Vagina (tissue), 2 donors: ENCODE measurements around the gene TSC1. TPM values are rescaled to one million over a fixed set of nuclear protein-coding genes. Genes with fewer than 3 reads are reported as not detected.

Experiments
- DNase-seq, 2 donors: peaks; one replicate each; pipeline ENCODE4 v3.0.0-alpha.2; 2017; ENCODE audit errors: extremely low spot score in 2 of 2
- H3K27ac ChIP-seq: fragments of 200-600 bp; sonication (generic); one replicate; pipeline ENCODE4 v1.5.1; 2019
- H3K27me3 ChIP-seq: fragments of 200-600 bp; sonication (generic); one replicate; pipeline ENCODE4 v1.5.1; 2019
- H3K36me3 ChIP-seq, 2 donors: fragments of 200-600 bp; sonication (generic); one replicate each; pipeline ENCODE4 v1.5.1; 2017 to 2019
- H3K4me1 ChIP-seq: fragments of 200-600 bp; sonication (generic); one replicate; pipeline ENCODE4 v1.5.1; 2019
- H3K4me3 ChIP-seq, 2 donors: fragments of 200-600 bp; sonication (generic); 1 replicate in 1 of 2; 2 replicates in 1 of 2; pipeline ENCODE4 v1.5.1; 2016 to 2019
- H3K9me3 ChIP-seq: fragments of 200-600 bp; sonication (generic); one replicate; pipeline ENCODE4 v1.5.1; 2019
- POLR2A ChIP-seq, 2 donors: fragments of 450-650 bp; IDR thresholded peaks; one replicate each; pipeline ENCODE4 v1.6.1; 2017; ENCODE audit warnings: antibody characterized with exemption in 2 of 2, mild to moderate bottlenecking in 2 of 2, moderate library complexity in 2 of 2
- POLR2AphosphoS5 ChIP-seq, 2 donors: sonication (generic); formaldehyde crosslinking; IDR thresholded peaks; one replicate each; pipeline ENCODE4 v1.9.0; 2017; ENCODE audit warnings: antibody characterized with exemption in 2 of 2, mild to moderate bottlenecking in 2 of 2, low read depth in 1 of 2; ENCODE audit not compliant: insufficient read depth in 1 of 2
- intact Hi-C: fragments of 100-400 bp; cut with DNase I; formaldehyde crosslinking; loops from one replicate; pipeline ENCODE4 v1.15.1; 2023
- total RNA-seq: library from RNA; depleted of rRNA; stranded (reverse); fragments of >200 nt; gene quantifications from one replicate; pipeline ENCODE4 v1.2.3, GENCODE V29; 2016
- TF ChIP-seq, protein P1 (sequence below), 3 experiments: fragments of 450-650 bp in 2 of 3; fragments of 200-600 bp in 1 of 3; sonication (generic) in 1 of 3; IDR thresholded peaks; one replicate each; pipeline ENCODE4 v1.5.1; 2017 to 2019; ENCODE audit warnings: antibody characterized with exemption in 3 of 3, mild to moderate bottlenecking in 2 of 3, moderate library complexity in 2 of 3

TSC1 gene
- total RNA-seq, 1 donor from 2014 or later: 56.2 TPM

DNA sequence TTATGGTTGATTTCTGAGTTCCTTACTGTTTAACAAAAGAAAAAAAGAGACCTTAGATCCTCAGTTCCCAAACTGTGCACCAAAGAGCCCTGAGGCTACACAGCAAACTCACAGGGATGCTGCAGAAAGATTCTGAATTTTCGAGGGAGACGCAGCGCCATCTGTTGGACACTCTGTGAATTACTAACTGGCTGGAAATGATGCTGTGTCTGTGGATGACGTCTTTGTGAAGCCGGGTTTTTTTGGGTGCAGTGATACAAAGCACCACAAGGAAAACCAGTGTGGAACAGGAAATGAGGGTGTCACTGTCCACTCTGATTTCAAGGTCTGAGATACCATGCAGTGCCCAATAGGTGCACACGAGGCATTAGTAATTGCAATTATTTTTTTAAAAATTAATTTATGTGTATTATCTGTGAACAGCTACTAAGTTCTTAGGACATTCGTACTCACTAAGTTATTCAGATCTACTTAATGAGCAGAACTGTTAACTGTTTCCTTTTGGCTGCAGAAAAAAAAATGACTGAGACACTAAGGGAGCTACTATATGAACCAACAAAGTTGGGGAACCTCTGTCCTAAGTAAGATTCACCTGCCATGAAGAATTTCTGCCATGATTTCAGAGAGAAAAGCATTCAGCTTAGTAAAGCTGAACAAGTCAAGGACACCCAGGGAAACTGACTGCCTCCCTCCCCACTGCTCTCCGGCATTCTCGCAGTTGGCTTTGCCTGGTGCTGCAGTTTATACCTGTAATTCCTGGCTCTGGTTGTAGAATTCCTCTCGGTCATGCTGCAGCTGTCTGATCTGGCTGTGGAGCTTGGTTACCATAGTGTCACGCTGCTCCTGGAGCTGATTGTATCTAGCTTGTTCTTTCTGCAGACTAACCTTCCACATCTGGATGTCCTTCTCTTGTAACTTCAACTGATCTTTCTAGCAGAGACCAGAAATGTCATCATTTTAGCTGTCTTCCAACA, 42.3 kb downstream of the TSC1 start:
- TF ChIP-seq POLR2AphosphoS5 (IDR thresholded peaks at IDR 0.05; ENCODE audit: insufficient read depth in 1 of 2, low read depth in 1 of 2) (peak in 1 of 2 donors; percentile 9), POLR2A (IDR thresholded peaks at IDR 0.05) (no peak)
- TF ChIP-seq, protein P1, sequence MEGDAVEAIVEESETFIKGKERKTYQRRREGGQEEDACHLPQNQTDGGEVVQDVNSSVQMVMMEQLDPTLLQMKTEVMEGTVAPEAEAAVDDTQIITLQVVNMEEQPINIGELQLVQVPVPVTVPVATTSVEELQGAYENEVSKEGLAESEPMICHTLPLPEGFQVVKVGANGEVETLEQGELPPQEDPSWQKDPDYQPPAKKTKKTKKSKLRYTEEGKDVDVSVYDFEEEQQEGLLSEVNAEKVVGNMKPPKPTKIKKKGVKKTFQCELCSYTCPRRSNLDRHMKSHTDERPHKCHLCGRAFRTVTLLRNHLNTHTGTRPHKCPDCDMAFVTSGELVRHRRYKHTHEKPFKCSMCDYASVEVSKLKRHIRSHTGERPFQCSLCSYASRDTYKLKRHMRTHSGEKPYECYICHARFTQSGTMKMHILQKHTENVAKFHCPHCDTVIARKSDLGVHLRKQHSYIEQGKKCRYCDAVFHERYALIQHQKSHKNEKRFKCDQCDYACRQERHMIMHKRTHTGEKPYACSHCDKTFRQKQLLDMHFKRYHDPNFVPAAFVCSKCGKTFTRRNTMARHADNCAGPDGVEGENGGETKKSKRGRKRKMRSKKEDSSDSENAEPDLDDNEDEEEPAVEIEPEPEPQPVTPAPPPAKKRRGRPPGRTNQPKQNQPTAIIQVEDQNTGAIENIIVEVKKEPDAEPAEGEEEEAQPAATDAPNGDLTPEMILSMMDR (IDR thresholded peaks at IDR 0.05): peak; percentile 58 to 87 (median 60)
- Histone ChIP-seq H3K9me3 (no peaks in the 10 kb centered on the region), H3K27ac (no peak overlapping the region), H3K36me3 (peaks cover 0 to 54% of the 10 kb centered on the region in 2 donors), H3K27me3 (no peaks in the 10 kb centered on the region), H3K4me3 (no peak overlapping the region), H3K4me1 (no peaks in the 10 kb centered on the region)
- DNase-seq: no peak
- intact Hi-C loops: no loop called here

DNA sequence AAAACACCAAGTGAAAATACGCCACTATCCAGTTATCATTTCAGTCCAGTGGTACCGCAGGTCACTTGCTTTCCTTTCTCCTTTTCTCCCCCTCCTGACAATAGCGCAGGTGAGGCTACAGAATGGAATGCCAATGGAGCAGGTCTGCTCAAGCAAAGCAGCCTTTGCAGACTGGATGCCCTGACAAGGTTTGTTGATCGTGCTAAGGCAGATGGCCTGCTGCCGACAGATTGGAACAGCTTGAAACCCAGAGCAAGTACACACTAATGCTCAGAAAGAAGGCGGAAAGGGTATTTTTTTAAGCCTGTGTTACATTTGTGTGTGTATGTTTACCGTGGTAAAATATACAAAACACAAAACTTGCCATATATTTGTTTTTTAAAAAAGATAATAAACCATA, 46.4 kb downstream of the TSC1 start:
- TF ChIP-seq POLR2A (IDR thresholded peaks at IDR 0.05): no peak
- no peak overlapping the region for H3K27ac ChIP-seq
- no peak overlapping the region for H3K4me3 ChIP-seq
- peaks cover 0 to 66% of the 10 kb centered on the region in 2 donors for H3K36me3 ChIP-seq
- no peak for DNase-seq
- no peaks in the 10 kb centered on the region for H3K9me3 ChIP-seq
- H3K4me1 ChIP-seq: peaks cover 21% of the 10 kb centered on the region
- no peaks in the 10 kb centered on the region for H3K27me3 ChIP-seq
- intact Hi-C loops: no loop called here

DNA sequence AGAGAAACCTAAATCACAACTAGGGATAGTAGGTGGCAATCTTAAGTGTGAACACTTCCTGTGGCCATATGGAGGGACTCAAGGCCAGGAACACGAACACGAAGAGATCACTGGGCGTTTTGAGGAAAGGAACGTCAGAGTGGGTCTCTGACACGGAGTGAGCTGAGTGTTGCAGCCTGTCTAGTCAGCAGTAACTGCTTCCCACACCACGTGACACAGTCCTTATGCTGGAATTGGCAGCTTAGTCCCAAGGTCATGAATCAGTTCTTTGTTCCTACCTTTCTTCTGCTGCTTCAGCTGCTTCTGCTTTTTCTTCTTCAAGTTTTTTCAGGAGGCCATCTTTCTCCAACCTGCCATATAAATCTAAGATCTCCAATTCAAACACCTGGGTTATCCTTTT, 47.5 kb downstream of the TSC1 start:
- no peaks in the 10 kb centered on the region for H3K9me3 ChIP-seq
- no peaks in the 10 kb centered on the region for H3K27me3 ChIP-seq
- no peak overlapping the region for H3K4me3 ChIP-seq
- H3K4me1 ChIP-seq: peaks cover 21% of the 10 kb centered on the region
- H3K27ac ChIP-seq: no peak overlapping the region
- DNase-seq: no peak
- H3K36me3 ChIP-seq: peaks cover 0 to 76% of the 10 kb centered on the region in 2 donors
- intact Hi-C loops: no loop called here
- TF ChIP-seq POLR2A (IDR thresholded peaks at IDR 0.05) (no peak), POLR2AphosphoS5 (IDR thresholded peaks at IDR 0.05; ENCODE audit: insufficient read depth in 1 of 2, low read depth in 1 of 2) (no peak)
- TF ChIP-seq, protein P1 (IDR thresholded peaks at IDR 0.05): no peak

DNA sequence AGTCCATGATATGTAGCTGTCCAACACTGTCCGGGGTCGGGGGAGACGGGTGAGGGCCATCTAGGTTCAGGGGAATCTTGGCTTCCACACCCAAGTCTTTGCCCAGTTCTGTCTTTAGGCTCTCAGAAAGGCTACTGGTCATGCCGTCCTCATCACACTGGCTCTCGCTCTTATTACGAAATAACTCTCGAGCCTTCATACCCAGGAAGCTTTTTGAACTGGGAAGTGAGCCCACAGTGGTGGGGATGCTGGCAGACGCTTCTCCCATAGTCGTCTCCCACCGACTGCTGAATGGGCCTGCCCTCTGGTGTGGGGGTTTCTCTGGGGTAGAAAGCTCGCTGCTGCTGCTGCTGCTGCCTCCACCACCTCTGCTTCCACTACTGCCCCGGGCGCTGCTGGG, 48.2 kb downstream of the TSC1 start:
- intact Hi-C loops: no loop called here
- peaks cover 0 to 75% of the 10 kb centered on the region in 2 donors for H3K36me3 ChIP-seq

DNA sequence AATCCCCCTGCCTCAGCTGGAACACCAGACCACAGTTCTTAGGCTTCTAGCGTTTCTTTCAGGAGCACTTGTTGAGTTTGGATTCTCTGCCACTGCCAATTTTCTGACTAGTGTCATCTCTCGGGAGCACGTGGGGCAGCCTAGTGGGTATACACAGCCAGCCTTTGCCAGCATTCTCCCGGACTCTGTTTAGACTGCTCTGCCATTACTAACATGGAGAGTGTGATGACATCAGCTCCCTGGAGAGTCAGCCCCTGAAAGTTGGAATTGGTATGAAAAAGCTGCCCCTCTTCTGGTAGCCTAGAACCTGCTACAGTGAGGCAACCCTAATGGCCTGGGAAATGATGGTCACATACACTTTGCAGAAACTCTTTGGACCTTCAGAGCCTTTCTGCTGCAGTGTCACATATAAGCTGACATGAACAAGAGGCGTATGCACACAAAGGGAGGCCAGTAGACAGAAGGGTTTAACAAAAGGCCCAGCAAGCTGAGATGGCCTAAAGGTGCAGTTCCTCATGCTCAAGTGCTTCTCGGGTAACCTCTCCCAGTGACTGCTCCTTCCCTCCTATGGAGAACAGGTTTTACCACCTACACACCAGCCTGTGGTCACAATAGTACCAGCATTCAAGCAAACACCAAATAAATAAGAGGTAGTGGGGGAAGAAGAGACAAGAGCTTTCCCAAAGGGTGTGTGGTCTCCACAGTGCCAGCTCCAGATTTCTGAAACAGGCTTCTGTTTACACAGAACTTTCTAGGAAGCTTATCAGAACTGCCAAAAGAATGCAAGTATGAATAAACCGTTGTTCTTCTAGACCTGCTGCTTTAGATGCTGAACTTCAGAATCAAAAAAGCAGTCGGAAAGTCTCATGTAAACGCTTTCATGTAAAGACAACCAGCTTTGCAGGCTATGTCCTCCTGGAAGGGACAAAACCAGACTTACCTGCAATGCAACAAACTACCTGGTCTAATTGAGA, 49.3 kb downstream of the TSC1 start:
- peaks cover 0 to 64% of the 10 kb centered on the region in 2 donors for H3K36me3 ChIP-seq
- DNase-seq: no peak
- no peak for TF ChIP-seq POLR2A (IDR thresholded peaks at IDR 0.05)
- TF ChIP-seq, protein P1 (IDR thresholded peaks at IDR 0.05): no peak
- TF ChIP-seq POLR2AphosphoS5 (IDR thresholded peaks at IDR 0.05; ENCODE audit: insufficient read depth in 1 of 2, low read depth in 1 of 2): no peak
- H3K27ac ChIP-seq: no peak overlapping the region
- no peaks in the 10 kb centered on the region for H3K9me3 ChIP-seq
- no peak overlapping the region for H3K4me3 ChIP-seq
- intact Hi-C loops: no loop called here
- no peaks in the 10 kb centered on the region for H3K27me3 ChIP-seq
- peaks cover 21% of the 10 kb centered on the region for H3K4me1 ChIP-seq

More for the DNA sequence above, 48.2 kb downstream of the TSC1 start:
- DNase-seq: no peak
- Histone ChIP-seq H3K27me3 (no peaks in the 10 kb centered on the region), H3K4me1 (peaks cover 21% of the 10 kb centered on the region), H3K27ac (no peak overlapping the region), H3K4me3 (no peak overlapping the region), H3K9me3 (no peaks in the 10 kb centered on the region)
- TF ChIP-seq, protein P1 (IDR thresholded peaks at IDR 0.05): no peak
